ENCODE results near the gene CYP27A1. TPM values are rescaled to one million over a fixed set of nuclear protein-coding genes. Genes with fewer than 3 reads are reported as not detected.

The CYP27A1 gene
- total and polyA plus RNA-seq, 9 of the 15 experiments (the other 6 are each of a cell fraction or from before 2014, with no cell fraction given) = 0.20 TPM; not detected in 8

GRCh38 chr2:218745160-218745558 lies 36.8 kb upstream of the CYP27A1 start (continued):
- TF ChIP-seq SMARCA4 (IDR thresholded peaks at IDR 0.05) = peak; percentile 55; the same call in 1 of the 2 replicates
- no peak for TF ChIP-seq SMARCA5 (IDR thresholded peaks at IDR 0.05)
- no peak for TF ChIP-seq TOE1 (IDR thresholded peaks at IDR 0.05; ENCODE audit: borderline replicate concordance)
- TF ChIP-seq TOE1 (CRISPR knock-in tag; IDR thresholded peaks at IDR 0.05; ENCODE audit: borderline replicate concordance, low read depth) = no peak
- TF ChIP-seq ZNF395 (CRISPR knock-in tag; IDR thresholded peaks at IDR 0.05) = no peak
- peak; percentile 52; the same call in 1 of the 2 replicates for TF ChIP-seq MGA (IDR thresholded peaks at IDR 0.05)
- TF ChIP-seq TAF1 (IDR thresholded peaks at IDR 0.05; ENCODE audit: control insufficient read depth, extremely low read depth, insufficient read depth, low read length, severe bottlenecking) = no peak
- TF ChIP-seq MTA2 (IDR thresholded peaks at IDR 0.05; ENCODE audit: low read depth) = no peak
- 0 out of 2 replicates have a peak, but pooled peaks have one; percentile 40 for TF ChIP-seq RNF2 (IDR thresholded peaks at IDR 0.05)
- no peak for TF ChIP-seq CBFB (CRISPR knock-in tag; IDR thresholded peaks at IDR 0.05)
- no peak for TF ChIP-seq CCAR2 (IDR thresholded peaks at IDR 0.05; ENCODE audit: low read depth, low read length)
- TF ChIP-seq ZNF696 (CRISPR knock-in tag; conservative IDR thresholded peaks at IDR 0.05) = no peak

Data from K562 (cell line).